Liver (tissue), 9 donors: Measurements from ENCODE around the gene RASA1. TPM values are rescaled to one million over a fixed set of nuclear protein-coding genes. Genes with fewer than 3 reads are reported as not detected.

ENCODE experiments used
- DNase-seq: peaks from one replicate; pipeline ENCODE4 v3.0.0-alpha.2; 2017; ENCODE audit warnings: low spot score
- H3K27ac ChIP-seq, 2 donors: one replicate each; pipeline ENCODE4 v1.7.0; 2013; ENCODE audit warnings: inconsistent platforms in 2 of 2, low read length in 2 of 2, control low read depth in 1 of 2, low read depth in 1 of 2, mild to moderate bottlenecking in 1 of 2
- H3K27me3 ChIP-seq, 4 donors: one replicate each; pipeline versions ENCODE4 v1.6.1 to v1.7.0; 2013; ENCODE audit warnings: low read length in 3 of 4, inconsistent platforms in 1 of 4, mild to moderate bottlenecking in 1 of 4, moderate library complexity in 1 of 4; ENCODE audit not compliant: control insufficient read depth in 4 of 4, insufficient read depth in 4 of 4
- H3K36me3 ChIP-seq, 4 donors: one replicate each; pipeline versions ENCODE4 v1.6.1 to v1.7.0; 2013; ENCODE audit warnings: low read length in 3 of 4, mild to moderate bottlenecking in 3 of 4, low read depth in 1 of 4, moderate library complexity in 1 of 4; ENCODE audit not compliant: control insufficient read depth in 4 of 4, insufficient read depth in 3 of 4
- H3K4me1 ChIP-seq, 4 donors: one replicate each; pipeline versions ENCODE4 v1.6.1 to v1.7.0; 2013; ENCODE audit warnings: low read length in 3 of 4, mild to moderate bottlenecking in 3 of 4, moderate library complexity in 1 of 4; ENCODE audit not compliant: control insufficient read depth in 4 of 4, insufficient read depth in 4 of 4
- H3K4me3 ChIP-seq, 3 donors: one replicate each; pipeline versions ENCODE4 v1.6.1 to v1.7.0; 2013; ENCODE audit warnings: low read length in 3 of 3, control low read depth in 1 of 3, low read depth in 1 of 3, mild to moderate bottlenecking in 1 of 3
- H3K9ac ChIP-seq, 2 donors: one replicate each; pipeline ENCODE4 v1.7.0; 2013; ENCODE audit warnings: low read length in 2 of 2, mild to moderate bottlenecking in 2 of 2, moderate library complexity in 2 of 2, control low read depth in 1 of 2, low read depth in 1 of 2
- H3K9me3 ChIP-seq, 4 donors: one replicate each; pipeline versions ENCODE4 v1.6.1 to v1.7.0; 2013; ENCODE audit warnings: low read length in 3 of 4; ENCODE audit not compliant: control insufficient read depth in 4 of 4
- ATF3 ChIP-seq: IDR thresholded peaks from 2 replicates; pipeline ENCODE4 v1.6.1; 2016; ENCODE audit warnings: antibody characterized with exemption
- CTCF ChIP-seq: fragments of 150-350 bp; IDR thresholded peaks from 2 replicates; pipeline ENCODE4 v1.5.1; 2017; ENCODE audit warnings: improper control_type of control experiment, low read depth, low read length; ENCODE audit not compliant: missing input control
- EGR1 ChIP-seq, 2 donors: IDR thresholded peaks; 2 replicates each; pipeline ENCODE4 v1.6.1; 2016 to 2018; ENCODE audit warnings: antibody characterized with exemption in 2 of 2, low read depth in 2 of 2
- FOXA1 ChIP-seq: IDR thresholded peaks from 2 replicates; pipeline ENCODE4 v1.6.1; 2016; ENCODE audit warnings: antibody characterized with exemption
- FOXA2 ChIP-seq: IDR thresholded peaks from 2 replicates; pipeline ENCODE4 v1.6.1; 2016; ENCODE audit warnings: antibody characterized with exemption
- GABPA ChIP-seq, 2 donors: IDR thresholded peaks in 1 of 2; conservative IDR thresholded peaks in 1 of 2; 2 replicates each; pipeline ENCODE4 v1.6.1; 2016; ENCODE audit warnings: antibody characterized with exemption in 2 of 2, mild to moderate bottlenecking in 1 of 2, moderate library complexity in 1 of 2
- HNF4A ChIP-seq, 2 donors: conservative IDR thresholded peaks; 2 replicates each; pipeline ENCODE4 v1.6.1; 2016; ENCODE audit warnings: antibody characterized with exemption in 2 of 2, mild to moderate bottlenecking in 2 of 2
- HNF4G ChIP-seq: IDR thresholded peaks from 2 replicates; pipeline ENCODE4 v1.6.1; 2016; ENCODE audit warnings: antibody characterized with exemption
- MAX ChIP-seq: IDR thresholded peaks from 2 replicates; pipeline ENCODE4 v1.6.1; 2016; ENCODE audit warnings: antibody characterized with exemption
- NR2F2 ChIP-seq: IDR thresholded peaks from 2 replicates; pipeline ENCODE4 v1.6.1; 2016; ENCODE audit warnings: antibody characterized with exemption
- RAD21 ChIP-seq, 2 donors: IDR thresholded peaks; 2 replicates each; pipeline ENCODE4 v1.6.1; 2016; ENCODE audit warnings: antibody characterized with exemption in 2 of 2, mild to moderate bottlenecking in 2 of 2
- RXRA ChIP-seq, 2 donors: IDR thresholded peaks; 2 replicates each; pipeline ENCODE4 v1.6.1; 2017 to 2018; ENCODE audit warnings: antibody characterized with exemption in 2 of 2, mild to moderate bottlenecking in 1 of 2
- SP1 ChIP-seq: IDR thresholded peaks from 2 replicates; pipeline ENCODE4 v1.6.1; 2018; ENCODE audit warnings: antibody characterized with exemption, mild to moderate bottlenecking
- TAF1 ChIP-seq: conservative IDR thresholded peaks from 2 replicates; pipeline ENCODE4 v1.6.1; 2016; ENCODE audit warnings: antibody characterized with exemption, mild to moderate bottlenecking
- YY1 ChIP-seq: IDR thresholded peaks from 2 replicates; pipeline ENCODE4 v1.6.1; 2016; ENCODE audit warnings: antibody characterized with exemption, mild to moderate bottlenecking
- ZBTB33 ChIP-seq: IDR thresholded peaks from 2 replicates; pipeline ENCODE4 v1.6.1; 2016; ENCODE audit warnings: antibody characterized with exemption
- polyA plus RNA-seq, 2 donors: library from polyadenylated mRNA; stranded (reverse) in 1 of 2; unstranded in 1 of 2; fragments of 200-250 nt in 1 of 2; fragments of >200 nt in 1 of 2; fragmentation: Nextera tagmentation in 1 of 2; extraction: Ambion mirVana in 1 of 2; gene quantifications; one replicate each; pipeline versions ENCODE4 v1.2.1 to v1.2.3, GENCODE V29; 2013 to 2015
- total RNA-seq, 2 donors: library from RNA; depleted of rRNA; stranded (reverse); fragments of >200 nt; gene quantifications; one replicate each; pipeline ENCODE4 v1.2.3, GENCODE V29; 2014
- donor health status: healthy.
- donor health status: healthy.
- donor health status: healthy.
- donor health status: healthy.
- donor health status: healthy.

RASA1 gene
- total and polyA plus RNA-seq, 4 donors, result 3.7 to 18.1 (median 7.0) TPM

- H3K4me1 ChIP-seq, result peaks cover 0 to 2% (median 0%) of the 10 kb centered on the region in 4 donors
Measured at GRCh38 chr5:87418506-87418905, 150.8 kb downstream of the RASA1 start.

GRCh38 chr5:87421307-87421706, 153.6 kb downstream of the RASA1 start:
- no peaks in the 10 kb centered on the region for H3K36me3 ChIP-seq
- no peaks in the 10 kb centered on the region for H3K9me3 ChIP-seq
- no peak overlapping the region for H3K27ac ChIP-seq
- H3K4me3 ChIP-seq, result no peak overlapping the region
- H3K27me3 ChIP-seq, result no peaks in the 10 kb centered on the region
- H3K9ac ChIP-seq, result no peak overlapping the region
- no peak for DNase-seq
- no peak for TF ChIP-seq SP1
- no peak for TF ChIP-seq GABPA (IDR thresholded peaks at IDR 0.05 in 1 of 2, conservative IDR thresholded peaks at IDR 0.05 in 1 of 2)
- no peak for TF ChIP-seq ZBTB33
- TF ChIP-seq NR2F2, result no peak
- TF ChIP-seq RAD21 (IDR thresholded peaks at IDR 0.05), result no peak
- TF ChIP-seq HNF4A (conservative IDR thresholded peaks at IDR 0.05), result no peak
- no peak for TF ChIP-seq HNF4G
- no peak for TF ChIP-seq MAX
- no peak for TF ChIP-seq CTCF
- no peak for TF ChIP-seq TAF1
- H3K4me1 ChIP-seq, result peaks cover 0 to 2% (median 0%) of the 10 kb centered on the region in 4 donors

More at GRCh38 chr5:87418506-87418905, 150.8 kb downstream of the RASA1 start:
- Histone ChIP-seq H3K27me3 (no peaks in the 10 kb centered on the region), H3K36me3 (no peaks in the 10 kb centered on the region), H3K4me3 (no peak overlapping the region), H3K27ac (no peak overlapping the region), H3K9me3 (no peaks in the 10 kb centered on the region), H3K9ac (no peak overlapping the region)
- TF ChIP-seq MAX (no peak), HNF4A (conservative IDR thresholded peaks at IDR 0.05) (no peak), RAD21 (IDR thresholded peaks at IDR 0.05) (no peak), GABPA (IDR thresholded peaks at IDR 0.05 in 1 of 2, conservative IDR thresholded peaks at IDR 0.05 in 1 of 2) (no peak), YY1 (no peak), NR2F2 (no peak), FOXA1 (no peak), TAF1 (no peak), RXRA (IDR thresholded peaks at IDR 0.05) (no peak), ATF3 (no peak), FOXA2 (no peak), HNF4G (no peak), EGR1 (IDR thresholded peaks at IDR 0.05; ENCODE audit: low read depth in 2 of 2) (no peak), SP1 (no peak)
- no peak for DNase-seq
